H9 (cell line): ENCODE results near the gene COL27A1. TPM values are rescaled to one million over a fixed set of nuclear protein-coding genes. Genes with fewer than 3 reads are reported as not detected.

Experiments
- DNase-seq: peaks from one replicate; pipeline ENCODE4 v3.0.0-alpha.2; 2017
- H2AFZ ChIP-seq: one replicate; pipeline ENCODE4 v1.6.1; 2013; ENCODE audit warnings: mild to moderate bottlenecking, low read length, control low read depth, moderate library complexity
- H2AK5ac ChIP-seq: 2 replicates; pipeline ENCODE4 v1.6.1; 2013; ENCODE audit warnings: low read length, control low read depth, mixed read lengths; ENCODE audit not compliant: insufficient read length
- H2BK120ac ChIP-seq: one replicate; pipeline ENCODE4 v1.6.1; 2013; ENCODE audit warnings: low read depth, mild to moderate bottlenecking, low read length, control low read depth, inconsistent platforms; ENCODE audit not compliant: poor library complexity, severe bottlenecking
- H2BK12ac ChIP-seq: 2 replicates; pipeline ENCODE4 v1.6.1; 2013; ENCODE audit warnings: low read length, control low read depth, mixed read lengths, low read depth; ENCODE audit not compliant: insufficient read length
- H2BK15ac ChIP-seq: 2 replicates; pipeline ENCODE4 v1.6.1; 2013; ENCODE audit warnings: low read depth, low read length, control low read depth
- H2BK20ac ChIP-seq: one replicate; pipeline ENCODE4 v1.6.1; 2013; ENCODE audit warnings: low read depth, mild to moderate bottlenecking, low read length, control low read depth, inconsistent platforms; ENCODE audit not compliant: poor library complexity, severe bottlenecking
- H2BK5ac ChIP-seq: 2 replicates; pipeline ENCODE4 v1.6.1; 2013; ENCODE audit warnings: low read length, control low read depth, mixed read lengths; ENCODE audit not compliant: insufficient read length
- H3K14ac ChIP-seq: 2 replicates; pipeline ENCODE4 v1.6.1; 2013; ENCODE audit warnings: low read length, control low read depth; ENCODE audit not compliant: insufficient read depth
- H3K18ac ChIP-seq: 2 replicates; pipeline ENCODE4 v1.6.1; 2013; ENCODE audit warnings: low read depth, mild to moderate bottlenecking, mixed read lengths, low read length, control low read depth; ENCODE audit not compliant: insufficient read length
- H3K23ac ChIP-seq: 2 replicates; pipeline ENCODE4 v1.6.1; 2013; ENCODE audit warnings: low read length, control low read depth, mixed read lengths, low read depth; ENCODE audit not compliant: insufficient read length
- H3K23me2 ChIP-seq: 2 replicates; pipeline ENCODE4 v1.6.1; 2013; ENCODE audit warnings: low read depth, mild to moderate bottlenecking, mixed read lengths, low read length, control low read depth; ENCODE audit not compliant: insufficient read length, poor library complexity, severe bottlenecking
- H3K27ac ChIP-seq: 2 replicates; pipeline ENCODE4 v1.5.1; 2013; ENCODE audit warnings: low read length, control low read depth, mixed read lengths, low read depth; ENCODE audit not compliant: insufficient read length
- H3K27me3 ChIP-seq: 2 replicates; pipeline ENCODE4 v1.6.1; 2013; ENCODE audit warnings: low read length, control low read depth, inconsistent platforms; ENCODE audit not compliant: insufficient read depth
- H3K4ac ChIP-seq: 2 replicates; pipeline ENCODE4 v1.6.1; 2013; ENCODE audit warnings: low read depth, mild to moderate bottlenecking, control low read depth, inconsistent platforms, low read length, moderate library complexity
- H3K4me1 ChIP-seq: 2 replicates; pipeline ENCODE4 v1.6.1; 2013; ENCODE audit warnings: low read length, control low read depth, inconsistent platforms; ENCODE audit not compliant: insufficient read depth
- H3K4me2 ChIP-seq: 2 replicates; pipeline ENCODE4 v1.6.1; 2013; ENCODE audit warnings: low read length, control low read depth, mixed read lengths; ENCODE audit not compliant: insufficient read length, insufficient read depth
- H3K56ac ChIP-seq: 2 replicates; pipeline ENCODE4 v1.6.1; 2013; ENCODE audit warnings: low read depth, mild to moderate bottlenecking, mixed read lengths, low read length, control low read depth; ENCODE audit not compliant: insufficient read length
- H3K79me1 ChIP-seq: 2 replicates; pipeline ENCODE4 v1.6.1; 2013; ENCODE audit warnings: low read depth, mild to moderate bottlenecking, moderate library complexity, low read length, control low read depth, inconsistent platforms; ENCODE audit not compliant: insufficient read depth, poor library complexity, severe bottlenecking
- H3K79me2 ChIP-seq: 2 replicates; pipeline ENCODE4 v1.6.1; 2013; ENCODE audit warnings: low read length, control low read depth, inconsistent platforms; ENCODE audit not compliant: insufficient read depth
- H3K9ac ChIP-seq: 2 replicates; pipeline ENCODE4 v1.6.1; 2013; ENCODE audit warnings: low read length, control low read depth, mixed read lengths; ENCODE audit not compliant: insufficient read length; ENCODE audit errors: extremely low read depth
- H3K9me3 ChIP-seq: one replicate; pipeline ENCODE4 v1.6.1; 2013; ENCODE audit warnings: low read depth, low read length, inconsistent platforms; ENCODE audit not compliant: control insufficient read depth
- H3T11ph ChIP-seq: one replicate; pipeline ENCODE4 v1.6.1; 2013; ENCODE audit warnings: mild to moderate bottlenecking, low read length, control low read depth, inconsistent platforms
- H4K20me1 ChIP-seq: one replicate; pipeline ENCODE4 v1.6.1; 2013; ENCODE audit not compliant: control insufficient read depth, insufficient read length, insufficient read depth
- H4K5ac ChIP-seq: 2 replicates; pipeline ENCODE4 v1.6.1; 2013; ENCODE audit warnings: low read depth, mild to moderate bottlenecking, mixed read lengths, low read length, control low read depth; ENCODE audit not compliant: insufficient read length
- H4K8ac ChIP-seq: replicated peaks from 2 replicates; pipeline ENCODE4 v1.6.1; 2013; ENCODE audit warnings: low read length, control low read depth, mixed read lengths, low read depth; ENCODE audit not compliant: insufficient read length
- H4K91ac ChIP-seq: 2 replicates; pipeline ENCODE4 v1.6.1; 2013; ENCODE audit warnings: low read depth, mild to moderate bottlenecking, moderate library complexity, mixed read lengths, low read length, control low read depth; ENCODE audit not compliant: insufficient read length
- H3K27ac Mint-ChIP-seq, 3 experiments: 2 replicates in 2 of 3; 3 replicates in 1 of 3; pipeline ENCODE4 v1.8.0; 2020 to 2021; ENCODE audit warnings: mixed read lengths in 3 of 3, mild to moderate bottlenecking in 1 of 3, moderate library complexity in 1 of 3
- H3K27me3 Mint-ChIP-seq: 2 replicates; pipeline ENCODE4 v1.8.0; 2021; ENCODE audit warnings: low read depth, mild to moderate bottlenecking, moderate library complexity, mixed read lengths
- H3K36me3 Mint-ChIP-seq, 3 experiments: 2 replicates in 2 of 3; 3 replicates in 1 of 3; pipeline ENCODE4 v1.8.0; 2020 to 2021; ENCODE audit warnings: low read depth in 3 of 3, mixed read lengths in 3 of 3; ENCODE audit not compliant: insufficient read depth in 1 of 3
- H3K4me1 Mint-ChIP-seq, 2 experiments: 2 replicates each; pipeline ENCODE4 v1.8.0; 2020; ENCODE audit warnings: mixed read lengths in 2 of 2
- H3K4me3 Mint-ChIP-seq, 2 experiments: 2 replicates in 1 of 2; 3 replicates in 1 of 2; pipeline ENCODE4 v1.8.0; 2020 to 2021; ENCODE audit warnings: mild to moderate bottlenecking in 2 of 2, mixed read lengths in 2 of 2, moderate library complexity in 1 of 2
- H3K9me3 Mint-ChIP-seq, 2 experiments: 2 replicates in 1 of 2; 3 replicates in 1 of 2; pipeline ENCODE4 v1.8.0; 2020; ENCODE audit warnings: mild to moderate bottlenecking in 2 of 2, mixed read lengths in 2 of 2, moderate library complexity in 1 of 2
- CTCF ChIP-seq: fragments of 200-600 bp; sonication (generic); conservative IDR thresholded peaks from 3 replicates; pipeline ENCODE4 v1.8.0; 2021; ENCODE audit warnings: antibody characterized with exemption, mild to moderate bottlenecking
- WGBS: extraction: QIAGEN DNeasy Blood & Tissue Kit; methylation state at CpG from one replicate; pipeline ENCODE4 v1.1.7; 2013; ENCODE audit warnings: missing lambda C conversion rate, low lambda C conversion rate, mixed read lengths; ENCODE audit not compliant: insufficient read length; ENCODE audit errors: extremely low coverage; 5-methylcytosine and 5-hydroxymethylcytosine counted together
- total RNA-seq: library from RNA; stranded (reverse); gene quantifications from 2 replicates; pipeline ENCODE4 v1.2.1, GENCODE V29; 2021

COL27A1 gene
- total RNA-seq, 1 experiment from 2014 or later: 17.9 TPM

DNA sequence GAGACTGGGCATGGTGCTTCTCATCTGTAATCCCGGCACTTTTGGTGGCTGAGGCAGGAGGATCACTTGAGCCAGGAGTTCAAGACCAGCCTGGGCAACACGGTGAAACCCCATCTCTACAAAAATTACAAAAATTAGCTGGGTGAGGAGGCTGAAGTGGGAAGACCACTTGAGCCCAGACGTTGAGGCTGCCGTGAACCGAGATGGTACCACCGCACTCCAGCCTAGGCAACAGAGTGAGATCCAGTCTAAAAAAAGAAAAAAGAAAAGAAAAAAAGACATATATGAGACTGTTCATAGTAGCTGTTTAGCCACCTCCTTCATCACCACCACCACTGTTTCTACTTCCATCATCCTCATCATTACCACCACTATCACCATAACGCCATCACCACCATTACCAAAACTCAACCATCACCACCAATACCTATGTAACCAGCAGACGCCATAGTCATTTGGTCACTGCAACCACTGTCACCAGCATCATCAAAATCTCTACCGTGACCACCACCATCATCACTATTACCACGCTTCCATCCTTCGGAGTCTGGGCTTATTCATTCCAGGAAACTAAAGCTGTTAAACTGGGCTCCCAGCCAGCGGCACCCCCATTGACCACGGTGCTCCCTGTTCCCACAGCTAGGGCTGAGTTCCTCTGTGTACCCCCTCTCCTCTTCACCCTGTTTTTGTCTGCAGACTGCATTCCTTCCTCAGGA, 47.9 kb upstream of the COL27A1 start:
- no peak for DNase-seq
- H3K27me3 Mint-ChIP-seq: peaks cover 81% of the 10 kb centered on the region

More for the DNA sequence above, 47.9 kb upstream of the COL27A1 start:
- Histone ChIP-seq H3K27ac (no peak overlapping the region), H2BK120ac (no peak overlapping the region), H4K5ac (no peak overlapping the region), H4K91ac (no peak overlapping the region), H3K23me2 (no peaks in the 10 kb centered on the region), H2AFZ (no peak overlapping the region), H3K4me1 (no peaks in the 10 kb centered on the region), H2BK5ac (no peak overlapping the region), H3K14ac (no peak overlapping the region), H3K27me3 (no peaks in the 10 kb centered on the region; the same call in 1 of the 2 replicates), H4K20me1 (no peaks in the 10 kb centered on the region), H3K4me2 (no peak overlapping the region), H3K56ac (no peak overlapping the region), H3K9me3 (no peaks in the 10 kb centered on the region), H2AK5ac (no peak overlapping the region), H3K23ac (no peak overlapping the region), H2BK20ac (no peak overlapping the region), H2BK12ac (no peak overlapping the region), H3T11ph (no peak overlapping the region), H3K9ac (no peak overlapping the region), H3K18ac (no peak overlapping the region), H3K4ac (no peak overlapping the region), H2BK15ac (no peak overlapping the region), H3K79me2 (no peaks in the 10 kb centered on the region), H3K79me1 (no peaks in the 10 kb centered on the region), H4K8ac (no peak overlapping the region)
- H3K4me1 Mint-ChIP-seq: peaks cover 10 to 14% of the 10 kb centered on the region in 2 experiments
- 100% methylated on average over 1 of the region's 13 CpGs for WGBS
- peaks cover 4 to 6% of the 10 kb centered on the region in 2 experiments for H3K9me3 Mint-ChIP-seq
- no peak overlapping the region for H3K27ac Mint-ChIP-seq
- H3K4me3 Mint-ChIP-seq: no peak overlapping the region
- no peak for TF ChIP-seq CTCF
- no peaks in the 10 kb centered on the region for H3K36me3 Mint-ChIP-seq
